AG09319 (cell line): ENCODE measurements around the gene CCDC78.

Source experiments
- DNase-seq: peaks from one replicate; pipeline ENCODE4 v3.0.0-alpha.2; 2010; ENCODE audit warnings: low read depth; ENCODE audit errors: extremely low read depth
- TF ChIP-seq, protein P1 (sequence below): IDR thresholded peaks from 2 replicates; pipeline ENCODE4 v1.5.1; 2011; ENCODE audit warnings: low read depth, mild to moderate bottlenecking, inconsistent platforms, low read length, moderate library complexity

Gene CCDC78

GRCh38 chr16:698911-699671, 27.2 kb downstream of the CCDC78 start:
- TF ChIP-seq, protein P1, sequence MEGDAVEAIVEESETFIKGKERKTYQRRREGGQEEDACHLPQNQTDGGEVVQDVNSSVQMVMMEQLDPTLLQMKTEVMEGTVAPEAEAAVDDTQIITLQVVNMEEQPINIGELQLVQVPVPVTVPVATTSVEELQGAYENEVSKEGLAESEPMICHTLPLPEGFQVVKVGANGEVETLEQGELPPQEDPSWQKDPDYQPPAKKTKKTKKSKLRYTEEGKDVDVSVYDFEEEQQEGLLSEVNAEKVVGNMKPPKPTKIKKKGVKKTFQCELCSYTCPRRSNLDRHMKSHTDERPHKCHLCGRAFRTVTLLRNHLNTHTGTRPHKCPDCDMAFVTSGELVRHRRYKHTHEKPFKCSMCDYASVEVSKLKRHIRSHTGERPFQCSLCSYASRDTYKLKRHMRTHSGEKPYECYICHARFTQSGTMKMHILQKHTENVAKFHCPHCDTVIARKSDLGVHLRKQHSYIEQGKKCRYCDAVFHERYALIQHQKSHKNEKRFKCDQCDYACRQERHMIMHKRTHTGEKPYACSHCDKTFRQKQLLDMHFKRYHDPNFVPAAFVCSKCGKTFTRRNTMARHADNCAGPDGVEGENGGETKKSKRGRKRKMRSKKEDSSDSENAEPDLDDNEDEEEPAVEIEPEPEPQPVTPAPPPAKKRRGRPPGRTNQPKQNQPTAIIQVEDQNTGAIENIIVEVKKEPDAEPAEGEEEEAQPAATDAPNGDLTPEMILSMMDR, result no peak

DNA sequence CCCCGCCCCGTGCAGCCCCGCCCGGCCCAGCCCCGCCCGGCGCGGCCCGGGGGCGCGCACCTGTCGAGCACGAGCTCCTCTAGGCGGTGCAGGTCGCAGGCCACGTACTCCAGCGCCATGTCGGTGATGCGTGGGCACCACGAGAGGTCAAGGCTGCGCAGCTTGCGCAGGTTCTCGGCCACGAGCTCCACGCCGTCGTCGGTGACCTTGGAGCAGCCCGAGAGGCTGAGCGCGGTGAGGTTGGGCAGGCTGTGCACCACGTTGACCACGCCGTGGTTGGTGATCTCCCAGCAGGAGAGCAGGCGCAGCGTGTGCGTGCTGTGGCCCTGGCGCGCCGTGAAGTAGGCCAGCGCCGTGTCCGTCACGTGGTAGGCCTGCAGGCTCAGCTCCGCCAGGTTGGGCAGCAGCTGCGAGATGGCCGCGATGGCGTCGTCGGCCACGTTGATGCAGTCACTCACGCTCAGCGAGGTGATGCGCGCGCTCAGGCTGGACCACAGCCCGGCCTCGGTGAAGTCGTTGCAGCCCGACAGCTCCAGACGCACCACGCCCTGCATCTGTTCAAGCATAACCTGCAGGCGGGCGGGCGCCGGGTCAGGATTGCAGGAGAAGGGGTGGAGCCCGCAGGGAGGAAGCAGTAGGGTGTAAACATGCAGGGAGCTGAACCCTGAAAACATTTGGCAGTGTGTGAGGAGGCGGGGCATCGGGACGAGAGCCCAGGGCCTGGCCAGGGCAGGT, 30.7 kb downstream of the CCDC78 start:
- TF ChIP-seq, protein P1, result no peak
- no peak for DNase-seq

More at GRCh38 chr16:698911-699671, 27.2 kb downstream of the CCDC78 start:
- DNase-seq, result no peak

GRCh38 chr16:694863-695354, 31.3 kb downstream of the CCDC78 start:
- TF ChIP-seq, protein P1, result no peak
- DNase-seq, result no peak

GRCh38 chr16:694187-694862, 31.9 kb downstream of the CCDC78 start:
- TF ChIP-seq, protein P1, result no peak
- DNase-seq, result no peak

- TF ChIP-seq, protein P1, result no peak
- no peak for DNase-seq
Observed at GRCh38 chr16:693766-694165, 32.5 kb downstream of the CCDC78 start.

DNA sequence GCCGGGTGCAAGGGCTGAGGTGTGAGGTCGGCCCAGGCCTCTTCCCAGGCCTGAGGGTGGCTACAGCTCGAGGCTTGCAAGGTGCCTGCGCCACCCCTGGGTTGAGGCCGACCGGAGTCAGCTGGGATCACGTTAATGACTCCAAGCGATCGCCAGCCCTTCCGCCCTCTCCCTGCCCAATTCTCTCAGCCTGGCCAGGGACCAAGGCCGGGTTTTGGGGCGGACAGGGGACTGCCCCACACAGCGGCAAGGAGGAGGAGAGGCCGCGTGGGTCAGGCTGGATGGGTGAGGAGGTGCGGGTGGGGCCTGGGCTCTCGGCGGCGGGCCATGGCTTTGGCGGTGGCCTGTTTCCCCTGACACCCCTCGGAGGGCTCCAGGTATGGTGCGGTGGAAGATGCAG, 32.9 kb downstream of the CCDC78 start:
- no peak for DNase-seq
- TF ChIP-seq, protein P1, result no peak
